Stimulated activated CD8-positive, alpha-beta memory T cell treated with anti-CD3 and anti-CD28 coated beads, Interleukin-7, amount 100 ng/mL, for 48 hours (primary cell): ENCODE data around the gene TNIP1.

ENCODE experiments used
- DNase-seq, 2 donors: peaks; one replicate each; pipeline ENCODE4 v3.0.0-alpha.2; 2020; ENCODE audit warnings: low read depth in 1 of 2; ENCODE audit errors: extremely low read depth in 1 of 2

The TNIP1 gene

GRCh38 chr5:151066920-151067319 lies 13.9 kb downstream of the TNIP1 start:
- no peak for DNase-seq

GRCh38 chr5:151065609-151066008 lies 15.2 kb downstream of the TNIP1 start:
- no peak for DNase-seq

DNA sequence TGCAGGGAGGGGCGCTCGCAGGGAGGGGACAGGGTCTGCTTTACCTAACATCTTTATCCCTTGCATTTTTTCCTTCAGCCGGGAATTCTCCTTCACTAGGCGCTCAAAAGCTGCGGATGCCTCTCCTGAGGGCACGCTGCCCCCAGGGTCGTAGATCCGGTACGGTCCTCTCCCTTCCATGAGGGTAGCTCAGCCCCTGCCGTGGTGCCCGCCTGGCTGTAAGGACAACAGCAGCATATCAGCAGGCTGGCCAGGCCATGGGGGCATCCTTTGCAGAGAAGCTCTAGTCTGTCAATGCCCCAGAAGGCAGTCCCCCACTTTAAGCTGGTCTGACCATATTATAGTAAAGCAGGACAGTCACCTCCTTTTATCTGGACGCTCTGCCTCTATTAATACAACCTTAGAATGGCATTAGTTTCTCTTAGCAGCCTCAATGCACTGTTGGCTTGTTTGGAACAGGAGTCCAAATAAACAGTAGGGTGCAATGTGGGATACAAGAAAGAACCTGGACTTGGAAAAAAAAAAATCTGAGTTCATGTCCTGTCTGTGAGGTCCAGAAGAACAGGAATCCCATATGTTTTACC lies 15.8 kb downstream of the TNIP1 start:
- DNase-seq = no peak

DNA sequence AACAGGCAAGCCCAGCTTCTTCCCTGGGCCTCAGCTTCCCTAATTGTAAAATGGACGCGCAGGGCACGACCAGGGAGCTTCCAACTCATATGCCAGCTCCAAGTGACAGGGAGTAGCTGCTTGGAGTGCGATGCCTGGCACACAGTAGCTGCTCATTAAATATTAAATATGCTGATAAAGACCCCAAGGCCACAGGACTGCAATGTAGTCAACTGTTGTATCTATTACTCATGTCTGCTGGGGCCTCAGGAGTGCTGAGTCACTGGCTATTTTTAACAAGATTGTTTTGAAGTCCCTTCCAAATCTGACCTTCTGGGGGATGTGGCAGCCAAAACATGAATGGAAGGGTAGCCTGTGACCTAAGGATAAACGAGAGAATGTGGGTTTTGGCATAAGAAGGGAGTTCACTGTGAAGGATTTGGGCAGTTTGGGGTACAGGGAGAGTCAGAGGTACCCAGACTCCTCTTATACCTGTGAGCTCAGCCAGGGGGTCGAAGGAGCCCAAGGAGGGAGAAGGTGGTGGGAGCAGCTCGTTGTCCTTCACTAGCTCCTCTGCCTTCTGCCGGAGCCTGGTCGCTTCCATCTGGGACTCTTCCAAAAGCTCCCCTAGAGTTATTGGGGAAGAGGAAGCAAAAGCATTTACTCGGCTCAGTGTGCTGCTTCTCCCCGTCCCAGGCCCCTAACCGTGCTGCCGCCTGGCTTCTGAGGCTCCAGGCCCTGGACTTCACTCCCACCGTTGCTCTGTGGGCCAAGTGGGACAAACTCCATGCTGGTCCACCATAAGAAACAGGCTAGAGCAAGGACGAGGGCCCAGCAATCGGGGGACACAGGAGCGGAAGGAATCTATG lies 17.5 kb downstream of the TNIP1 start:
- DNase-seq = no peak

DNA sequence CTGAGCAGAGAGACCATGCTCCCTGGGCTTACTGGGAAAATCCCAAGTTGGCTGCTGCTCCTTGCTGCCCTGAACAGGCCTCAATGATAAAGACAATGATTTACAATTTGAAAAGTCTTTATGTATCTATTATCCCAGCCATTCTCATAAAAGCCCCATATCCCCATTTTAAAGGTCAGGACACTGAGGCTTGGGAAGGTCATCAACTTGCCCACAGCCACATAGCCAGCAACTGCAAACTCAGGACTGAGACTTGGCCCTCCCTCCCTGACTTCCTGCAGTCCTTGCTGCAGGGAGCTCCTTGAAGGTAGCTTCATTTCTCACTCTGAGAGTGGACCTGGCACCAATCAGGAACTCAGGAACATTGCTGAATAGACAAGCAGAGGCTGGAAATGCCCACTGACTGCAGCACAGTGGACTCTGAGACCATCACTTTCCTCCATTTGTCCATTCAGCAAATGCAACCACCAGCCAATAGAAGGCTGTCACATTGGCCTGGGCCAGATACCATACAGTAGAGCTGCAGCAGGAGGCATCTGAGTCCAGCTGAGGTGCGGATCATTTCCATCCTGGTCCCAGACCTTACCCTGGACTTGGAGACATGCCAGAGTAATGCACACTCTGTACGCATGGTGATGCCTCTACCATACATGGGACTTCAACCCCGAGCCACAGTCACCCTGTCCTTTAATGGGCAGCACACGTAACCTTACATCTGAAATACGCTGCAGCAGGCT lies 18.3 kb downstream of the TNIP1 start:
- DNase-seq = no peak

DNA sequence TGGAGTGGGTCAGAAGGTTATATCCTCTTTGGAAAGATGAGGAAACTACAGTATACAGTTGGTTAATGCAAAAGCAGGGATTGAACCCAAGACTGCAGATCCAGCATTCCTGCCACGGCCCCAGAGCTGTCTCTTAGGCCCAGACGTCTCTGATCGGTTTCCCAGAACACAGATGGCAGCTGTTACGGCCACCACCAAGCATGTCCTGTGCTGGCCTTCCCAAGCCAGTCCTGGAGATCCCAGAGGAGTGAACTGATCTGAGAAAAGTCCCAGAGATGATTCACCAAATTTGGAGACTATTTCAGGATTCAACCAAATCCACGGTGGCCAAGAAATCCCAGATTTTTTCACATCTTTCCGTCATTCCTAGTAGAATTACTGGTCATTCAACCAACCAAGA lies 20.1 kb downstream of the TNIP1 start:
- no peak for DNase-seq

- DNase-seq = no peak
Measured at GRCh38 chr5:151058891-151059489, 21.8 kb downstream of the TNIP1 start.

DNA sequence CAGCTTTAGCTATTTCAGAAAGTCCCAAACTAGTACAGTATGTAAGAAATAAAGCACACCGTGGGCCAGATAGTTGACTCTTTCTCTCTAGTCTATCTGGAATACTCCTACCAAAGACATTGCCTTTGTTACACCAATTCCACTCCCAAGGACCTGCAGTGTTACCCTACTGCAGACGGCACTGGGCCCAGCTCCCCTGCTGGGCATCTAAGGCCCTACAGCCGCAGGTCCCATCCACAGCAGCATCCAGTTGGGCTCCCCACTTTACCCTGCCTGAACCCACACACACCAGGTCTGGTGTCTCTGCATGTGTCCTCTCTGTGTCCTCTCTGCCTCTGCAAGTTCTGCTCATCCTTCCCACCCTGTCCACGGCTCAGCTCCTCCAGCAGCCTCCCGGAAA lies 22.5 kb downstream of the TNIP1 start:
- no peak for DNase-seq

DNA sequence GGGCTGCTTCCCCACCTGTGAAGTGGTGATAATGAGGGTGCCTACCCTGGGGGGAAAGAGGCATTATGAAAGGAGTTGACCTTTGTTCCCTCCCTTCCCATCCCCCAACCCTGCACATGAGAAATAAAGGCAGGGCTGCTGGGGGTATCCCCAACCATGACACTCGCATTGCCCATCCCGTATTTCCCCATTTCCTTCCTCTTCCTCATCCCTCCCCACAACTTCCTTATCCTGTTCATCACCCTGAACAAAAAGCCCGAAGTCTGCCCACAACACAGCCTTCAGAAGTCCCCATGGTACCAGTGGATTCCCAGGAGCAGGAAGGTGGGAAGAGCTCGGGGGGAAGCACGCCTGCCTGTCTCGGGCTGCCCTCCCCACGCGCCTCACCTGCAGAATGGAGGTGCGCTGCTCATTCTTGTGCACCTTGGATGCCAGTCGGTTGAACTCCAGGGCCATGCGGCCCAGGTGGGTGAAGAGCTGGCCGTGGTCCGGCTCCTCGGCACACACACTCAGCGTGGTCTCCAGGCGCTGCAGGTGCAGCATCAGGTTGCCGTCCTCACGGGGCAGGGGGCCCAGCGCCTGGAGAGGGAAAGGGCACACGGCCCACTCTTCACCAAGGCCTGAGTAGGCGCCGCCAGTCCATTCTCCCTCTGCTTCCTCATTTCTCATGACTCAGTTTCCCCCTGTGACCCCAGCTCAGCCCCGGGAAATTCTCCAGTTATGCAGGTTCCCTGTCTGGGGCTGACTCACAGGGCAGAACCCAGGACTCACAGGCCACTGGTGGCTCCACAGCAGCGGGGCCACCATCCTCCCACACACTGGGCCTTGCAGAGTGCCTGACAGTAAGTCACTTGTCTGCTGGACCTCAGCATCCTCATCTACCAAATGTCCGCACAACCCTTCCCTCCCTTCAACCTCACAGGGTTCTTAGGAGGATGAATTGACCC lies 24.2 kb downstream of the TNIP1 start:
- DNase-seq = no peak

DNA sequence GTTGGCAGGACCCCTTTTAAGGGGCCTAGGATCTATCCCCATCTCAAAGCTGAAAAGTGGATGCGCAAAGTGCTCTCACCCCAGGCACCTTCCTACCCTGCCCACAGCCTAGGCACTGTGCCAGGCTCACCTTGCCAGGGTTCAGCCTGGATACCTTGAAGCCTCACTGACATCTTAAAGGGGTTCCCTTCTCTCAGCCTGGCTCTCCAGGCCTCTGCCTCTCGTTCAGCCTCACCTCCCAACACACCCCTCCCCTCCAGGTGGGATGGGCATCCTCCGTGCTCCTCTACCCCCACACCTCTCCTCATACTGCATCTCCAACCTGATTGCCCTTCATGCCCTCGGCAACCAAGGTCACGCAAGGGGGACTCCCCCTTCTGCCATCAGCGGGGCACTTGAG lies 25.5 kb downstream of the TNIP1 start:
- DNase-seq = no peak

- DNase-seq = no peak
Measured at GRCh38 chr5:151054709-151055108, 26.1 kb downstream of the TNIP1 start.

- DNase-seq = no peak
Measured at GRCh38 chr5:151053796-151054462, 26.9 kb downstream of the TNIP1 start.

- DNase-seq = no peak
Measured at GRCh38 chr5:151052836-151053235, 28.0 kb downstream of the TNIP1 start.

GRCh38 chr5:151051931-151052608 lies 28.8 kb downstream of the TNIP1 start:
- no peak for DNase-seq

- peak; percentile 22 to 43 for DNase-seq
Measured at GRCh38 chr5:151051066-151051930, 29.5 kb downstream of the TNIP1 start.

DNA sequence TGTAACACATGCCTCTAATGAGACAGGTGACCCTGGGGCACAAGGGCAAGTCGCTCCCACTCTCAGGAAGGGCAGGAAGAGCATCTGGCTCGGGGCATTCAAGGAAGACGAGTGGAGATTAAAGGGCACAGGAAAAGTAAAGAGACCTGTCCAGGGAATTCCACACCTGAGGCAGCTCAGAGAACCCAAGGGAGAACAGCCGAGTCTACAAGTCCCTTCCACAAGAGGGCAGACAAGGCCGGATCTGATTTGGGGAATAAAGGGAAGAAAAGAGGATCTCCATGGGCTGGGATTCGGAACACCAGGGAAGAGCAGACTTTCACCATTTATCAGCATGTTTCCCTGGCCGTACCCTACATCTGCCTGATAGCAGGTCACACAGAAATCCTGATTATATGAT lies 32.3 kb downstream of the TNIP1 start:
- no peak for DNase-seq

- DNase-seq = no peak
Measured at GRCh38 chr5:151047814-151048425, 32.9 kb downstream of the TNIP1 start.
